Measurements from ENCODE around the gene MAN2B2.

GRCh38 chr4:6606465-6607235 lies 31.7 kb downstream of the MAN2B2 start:
- TF ChIP-seq ELF4 (IDR thresholded peaks at IDR 0.05) (no peak), FOXK2 (IDR thresholded peaks at IDR 0.05) (no peak), FOXA1 (IDR thresholded peaks at IDR 0.05) (no peak), CTBP1 (IDR thresholded peaks at IDR 0.05; ENCODE audit: borderline replicate concordance) (no peak), SP1 (IDR thresholded peaks at IDR 0.05) (no peak), TARDBP (IDR thresholded peaks at IDR 0.05) (no peak), BHLHE40 (IDR thresholded peaks at IDR 0.05; ENCODE audit: borderline replicate concordance) (no peak), ARNT (IDR thresholded peaks at IDR 0.05) (no peak), FOXM1 (IDR thresholded peaks at IDR 0.05; ENCODE audit: borderline replicate concordance) (no peak), HDGF (IDR thresholded peaks at IDR 0.05; ENCODE audit: borderline replicate concordance) (no peak), PKNOX1 (IDR thresholded peaks at IDR 0.05) (no peak), L3MBTL2 (conservative IDR thresholded peaks at IDR 0.05) (no peak), LEF1 (IDR thresholded peaks at IDR 0.05; ENCODE audit: borderline replicate concordance) (no peak)
